ENCODE results near the gene ANKH.
"Not testable (repeated sequence)": the region's sequence is repeated elsewhere in the genome, so short reads cannot be mapped to it uniquely, and the experiment has no call there.

The ANKH gene

DNA sequence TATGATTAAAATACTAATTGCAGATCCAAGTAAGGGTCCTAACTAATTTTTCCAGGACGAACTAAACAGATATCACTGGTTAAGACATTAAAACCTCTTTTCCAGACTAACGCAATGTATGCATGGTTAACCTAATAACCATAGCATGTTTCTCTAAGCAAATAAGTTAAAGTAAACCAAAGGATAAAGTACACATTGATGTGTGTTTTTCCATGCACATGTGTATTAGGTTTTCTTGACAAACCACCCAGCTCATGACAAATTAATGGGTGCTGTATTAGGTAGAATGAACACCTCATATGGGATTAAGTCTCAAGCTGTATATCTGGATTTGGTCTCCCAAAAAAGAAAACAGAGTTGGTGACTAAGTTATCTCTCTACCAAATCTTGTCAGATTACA lies 45.6 kb downstream of the ANKH start:
- no peak for ATAC-seq (ENCODE audit: low read depth)
- Histone ChIP-seq H3K36me3 (ENCODE audit: low read depth) (no peaks in the 10 kb centered on the region), H3K4me3 (ENCODE audit: severe bottlenecking) (no peak overlapping the region), H3K9me3 (ENCODE audit: severe bottlenecking) (no peaks in the 10 kb centered on the region), H3K27ac (ENCODE audit: poor library complexity, severe bottlenecking) (no peak overlapping the region), H3K4me1 (ENCODE audit: insufficient read depth, poor library complexity, severe bottlenecking) (no peaks in the 10 kb centered on the region), H3K27me3 (ENCODE audit: insufficient read depth, poor library complexity, severe bottlenecking) (no peaks in the 10 kb centered on the region)
- TF ChIP-seq, protein P1, sequence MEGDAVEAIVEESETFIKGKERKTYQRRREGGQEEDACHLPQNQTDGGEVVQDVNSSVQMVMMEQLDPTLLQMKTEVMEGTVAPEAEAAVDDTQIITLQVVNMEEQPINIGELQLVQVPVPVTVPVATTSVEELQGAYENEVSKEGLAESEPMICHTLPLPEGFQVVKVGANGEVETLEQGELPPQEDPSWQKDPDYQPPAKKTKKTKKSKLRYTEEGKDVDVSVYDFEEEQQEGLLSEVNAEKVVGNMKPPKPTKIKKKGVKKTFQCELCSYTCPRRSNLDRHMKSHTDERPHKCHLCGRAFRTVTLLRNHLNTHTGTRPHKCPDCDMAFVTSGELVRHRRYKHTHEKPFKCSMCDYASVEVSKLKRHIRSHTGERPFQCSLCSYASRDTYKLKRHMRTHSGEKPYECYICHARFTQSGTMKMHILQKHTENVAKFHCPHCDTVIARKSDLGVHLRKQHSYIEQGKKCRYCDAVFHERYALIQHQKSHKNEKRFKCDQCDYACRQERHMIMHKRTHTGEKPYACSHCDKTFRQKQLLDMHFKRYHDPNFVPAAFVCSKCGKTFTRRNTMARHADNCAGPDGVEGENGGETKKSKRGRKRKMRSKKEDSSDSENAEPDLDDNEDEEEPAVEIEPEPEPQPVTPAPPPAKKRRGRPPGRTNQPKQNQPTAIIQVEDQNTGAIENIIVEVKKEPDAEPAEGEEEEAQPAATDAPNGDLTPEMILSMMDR (IDR thresholded peaks at IDR 0.05; ENCODE audit: poor library complexity, severe bottlenecking) = no peak
- DNase-seq (ENCODE audit: low spot score) = no peak

DNA sequence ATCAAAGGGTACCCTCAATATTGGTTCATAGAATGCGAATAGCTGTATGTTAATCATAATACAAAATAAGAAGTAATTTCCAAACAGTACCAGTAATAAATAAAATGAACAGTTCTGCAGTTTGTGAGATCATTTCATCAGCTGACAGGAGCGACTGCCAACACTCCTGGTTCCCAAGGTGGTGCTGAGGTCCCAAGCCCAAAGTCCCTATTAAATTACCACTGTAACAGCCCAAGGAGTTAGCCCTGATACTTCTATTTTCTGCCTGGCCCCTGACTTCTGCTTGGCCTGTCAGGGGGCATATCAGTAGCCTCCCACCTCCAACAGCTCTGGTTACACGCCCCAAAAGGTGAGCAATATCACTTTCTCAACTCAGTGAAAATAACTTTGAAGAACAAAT lies 47.1 kb downstream of the ANKH start:
- Histone ChIP-seq H3K27me3 (ENCODE audit: insufficient read depth, poor library complexity, severe bottlenecking) (no peaks in the 10 kb centered on the region), H3K9me3 (ENCODE audit: severe bottlenecking) (no peaks in the 10 kb centered on the region), H3K4me1 (ENCODE audit: insufficient read depth, poor library complexity, severe bottlenecking) (no peaks in the 10 kb centered on the region), H3K36me3 (ENCODE audit: low read depth) (no peaks in the 10 kb centered on the region), H3K4me3 (ENCODE audit: severe bottlenecking) (no peak overlapping the region), H3K27ac (ENCODE audit: poor library complexity, severe bottlenecking) (no peak overlapping the region)
- TF ChIP-seq, protein P1 (IDR thresholded peaks at IDR 0.05; ENCODE audit: poor library complexity, severe bottlenecking) = no peak
- no peak for DNase-seq (ENCODE audit: low spot score)
- ATAC-seq (ENCODE audit: low read depth) = no peak

DNA sequence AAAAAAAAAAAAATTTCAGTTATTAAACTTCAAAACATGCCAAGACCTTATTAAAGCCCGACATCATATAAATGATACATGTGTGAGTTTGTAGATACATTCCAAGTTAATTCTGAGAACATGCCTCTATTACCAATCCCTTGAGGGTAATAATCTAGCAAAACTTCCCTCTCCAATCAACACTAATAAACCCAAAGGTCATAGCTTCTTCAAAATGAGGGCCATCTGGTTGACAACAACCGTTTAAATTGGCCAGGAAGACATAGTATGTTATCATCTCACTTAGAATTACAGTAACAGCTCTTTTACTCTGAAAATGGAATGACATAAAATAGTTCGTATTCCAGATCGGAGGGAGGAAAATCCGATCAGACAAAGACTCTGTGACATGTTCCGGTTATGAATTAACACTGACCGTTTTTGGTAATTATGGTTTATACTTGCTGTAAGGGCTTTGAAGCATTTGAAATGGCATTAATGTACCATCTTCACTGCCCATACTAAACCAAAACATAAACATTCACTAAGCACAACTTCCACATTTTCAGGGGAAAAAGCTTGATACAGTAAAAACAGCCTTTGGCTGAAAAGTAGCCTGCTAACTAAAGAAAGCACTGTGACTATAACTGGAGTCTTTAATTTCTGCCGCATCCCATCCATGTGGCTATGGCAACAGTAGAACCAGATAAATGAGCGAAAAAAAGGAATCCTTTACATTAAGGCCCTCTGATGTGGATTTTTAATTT lies 50.3 kb downstream of the ANKH start:
- Histone ChIP-seq H3K36me3 (ENCODE audit: low read depth) (no peaks in the 10 kb centered on the region), H3K27me3 (ENCODE audit: insufficient read depth, poor library complexity, severe bottlenecking) (no peaks in the 10 kb centered on the region), H3K4me3 (ENCODE audit: severe bottlenecking) (no peak overlapping the region), H3K27ac (ENCODE audit: poor library complexity, severe bottlenecking) (no peak overlapping the region), H3K4me1 (ENCODE audit: insufficient read depth, poor library complexity, severe bottlenecking) (peaks cover 15% of the 10 kb centered on the region), H3K9me3 (ENCODE audit: severe bottlenecking) (no peaks in the 10 kb centered on the region)
- no peak for ATAC-seq (ENCODE audit: low read depth)
- TF ChIP-seq, protein P1 (IDR thresholded peaks at IDR 0.05; ENCODE audit: poor library complexity, severe bottlenecking) = no peak
- no peak for DNase-seq (ENCODE audit: low spot score)

DNA sequence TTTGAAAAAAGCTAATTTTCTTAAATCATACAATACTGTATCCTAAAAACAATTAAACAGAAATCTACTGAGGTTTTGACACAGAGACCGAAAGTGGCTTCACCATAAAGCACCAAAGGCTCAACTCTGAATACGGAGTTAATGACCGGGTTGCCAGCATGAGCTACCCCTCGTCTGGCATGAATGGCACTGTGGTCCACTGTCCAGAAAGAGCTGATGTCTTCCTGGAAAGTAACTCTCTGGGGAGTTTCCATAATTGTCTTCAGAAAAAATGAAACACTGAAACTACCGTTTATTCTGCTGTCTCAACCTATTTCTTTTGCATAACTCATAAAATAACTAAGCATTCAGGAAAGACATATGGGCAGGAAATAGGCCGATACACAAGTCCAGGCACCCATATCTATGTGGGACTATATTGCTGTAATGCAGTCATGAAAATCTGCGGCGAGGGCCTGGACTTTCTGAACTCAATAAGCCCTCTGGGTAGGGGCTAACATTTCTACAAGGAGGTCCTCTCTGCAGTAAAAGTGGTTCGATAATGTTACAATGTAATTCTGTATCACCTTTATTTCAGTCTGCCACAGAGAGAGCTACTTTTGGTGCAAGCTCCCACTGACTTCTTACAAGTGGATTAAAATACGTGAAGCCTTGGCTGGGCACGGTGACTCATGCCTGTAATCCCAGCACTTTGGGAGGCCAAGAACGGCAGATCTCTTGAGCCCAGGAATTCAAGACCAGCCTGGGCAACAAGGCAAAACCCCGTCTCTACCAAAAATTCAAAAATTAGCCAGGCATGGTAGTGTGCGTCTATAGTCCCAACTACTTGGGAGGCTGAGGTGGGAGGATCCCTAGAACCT lies 52.4 kb downstream of the ANKH start:
- Histone ChIP-seq H3K27ac (ENCODE audit: poor library complexity, severe bottlenecking) (no peak overlapping the region), H3K27me3 (ENCODE audit: insufficient read depth, poor library complexity, severe bottlenecking) (no peaks in the 10 kb centered on the region), H3K4me3 (ENCODE audit: severe bottlenecking) (no peak overlapping the region), H3K4me1 (ENCODE audit: insufficient read depth, poor library complexity, severe bottlenecking) (peaks cover 19% of the 10 kb centered on the region), H3K9me3 (ENCODE audit: severe bottlenecking) (no peaks in the 10 kb centered on the region), H3K36me3 (ENCODE audit: low read depth) (no peaks in the 10 kb centered on the region)
- TF ChIP-seq, protein P1 (IDR thresholded peaks at IDR 0.05; ENCODE audit: poor library complexity, severe bottlenecking) = no peak
- DNase-seq (ENCODE audit: low spot score) (no peak), ATAC-seq (ENCODE audit: low read depth) (no peak)

DNA sequence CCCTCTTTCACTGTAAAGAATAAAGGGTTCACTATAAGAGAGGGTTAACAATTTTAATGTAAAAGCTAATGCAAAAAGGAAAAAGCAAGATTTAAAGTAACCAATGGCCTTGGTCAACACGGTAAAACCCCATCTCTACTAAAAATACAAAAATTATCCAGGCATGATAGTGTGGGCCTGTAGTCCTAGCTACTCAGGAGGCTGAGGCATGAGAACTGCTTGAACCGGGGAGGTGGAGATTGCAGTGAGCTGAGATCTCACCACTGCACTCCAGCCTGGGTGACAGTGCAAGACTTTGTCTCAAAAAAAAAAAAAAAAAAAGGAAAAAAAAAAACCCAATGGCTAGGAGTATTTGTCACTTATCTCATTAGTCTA lies 53.8 kb downstream of the ANKH start:
- not testable (repeated sequence) for ATAC-seq (ENCODE audit: low read depth); H3K4me3 ChIP-seq (ENCODE audit: severe bottlenecking); H3K36me3 ChIP-seq (ENCODE audit: low read depth); H3K27me3 ChIP-seq (ENCODE audit: insufficient read depth, poor library complexity, severe bottlenecking); DNase-seq (ENCODE audit: low spot score); H3K9me3 ChIP-seq (ENCODE audit: severe bottlenecking)
- peaks cover 19% of the 10 kb centered on the region for H3K4me1 ChIP-seq (ENCODE audit: insufficient read depth, poor library complexity, severe bottlenecking)
- H3K27ac ChIP-seq (ENCODE audit: poor library complexity, severe bottlenecking) = peak overlapping the region; percentile 73

Data from RWPE2 (cell line).